ENCODE results near the gene PDE4D. TPM values are rescaled to one million over a fixed set of nuclear protein-coding genes. Genes with fewer than 3 reads are reported as not detected.

PDE4D gene
- polyA plus RNA-seq, 3 donors, result 17.7 to 21.3 (median 19.7) TPM

DNA sequence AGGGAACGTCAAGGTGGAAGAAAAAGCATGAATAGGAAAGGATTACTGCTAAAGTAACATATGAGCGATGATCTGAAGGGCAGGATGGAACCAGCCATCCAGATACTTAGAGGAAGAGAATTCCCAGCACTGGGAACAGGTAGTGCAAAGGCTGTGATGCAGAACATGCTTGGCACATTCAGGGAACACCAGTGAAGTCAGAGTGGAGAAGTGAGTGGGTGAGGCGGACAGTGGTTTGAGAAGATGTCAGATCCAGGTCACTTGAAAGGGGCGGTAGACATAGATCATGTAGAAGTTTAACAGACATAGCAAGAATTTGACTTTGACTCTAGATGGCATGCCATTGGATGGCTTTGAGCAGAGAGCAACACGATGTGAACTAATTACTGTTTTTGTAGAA is 374.2 kb downstream of the PDE4D start:
- DNase-seq, result no peak

DNA sequence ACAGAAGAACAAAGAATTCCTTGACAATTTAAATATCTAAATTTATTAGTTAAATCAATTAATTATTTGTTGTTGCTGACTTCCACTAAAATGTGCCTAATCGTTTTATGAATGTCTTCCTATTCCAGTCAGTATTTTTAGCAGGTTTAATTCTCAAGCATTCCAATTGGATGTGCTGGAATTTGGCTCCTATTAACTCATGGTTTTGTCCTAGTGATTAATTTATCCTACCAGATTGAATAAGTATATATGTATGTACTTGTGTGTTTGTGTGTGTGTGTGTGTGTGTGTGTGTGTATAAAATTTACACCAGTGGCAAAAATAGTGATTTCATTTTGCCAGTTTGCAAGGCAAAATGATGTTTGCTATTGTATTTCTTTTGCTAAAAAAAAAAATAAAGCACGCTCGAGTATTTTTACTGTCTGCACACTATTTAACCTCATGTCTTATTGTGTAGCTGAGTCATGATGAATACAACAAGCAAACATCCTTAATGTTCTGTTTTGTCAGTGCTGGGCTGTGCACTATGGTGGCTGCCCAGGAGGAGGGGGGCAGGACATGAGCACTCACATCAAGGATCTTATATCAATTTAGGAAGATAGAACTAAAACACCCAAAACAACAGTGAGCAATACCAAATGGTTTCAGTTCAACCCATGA is 375.5 kb downstream of the PDE4D start:
- DNase-seq, result no peak

DNA sequence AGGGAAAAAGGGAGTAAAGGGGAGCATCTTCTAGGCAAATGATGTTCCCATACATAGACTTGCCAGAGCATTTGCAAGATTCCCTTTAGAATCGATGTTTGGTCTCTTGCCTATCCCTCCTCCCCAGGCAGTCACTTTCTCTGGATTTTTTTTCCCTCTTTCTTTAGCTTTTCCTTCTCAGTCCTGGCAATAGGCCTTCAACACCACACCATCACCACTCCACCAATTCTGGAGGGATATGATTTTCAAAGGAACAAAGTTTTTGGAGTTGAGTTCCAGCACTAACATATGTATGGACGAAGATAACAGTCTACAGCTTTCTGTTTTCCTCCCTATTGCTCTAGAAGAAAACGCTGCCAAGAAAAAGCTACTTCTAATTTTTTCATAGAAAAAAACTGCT is 377.4 kb downstream of the PDE4D start:
- no peak for DNase-seq

DNA sequence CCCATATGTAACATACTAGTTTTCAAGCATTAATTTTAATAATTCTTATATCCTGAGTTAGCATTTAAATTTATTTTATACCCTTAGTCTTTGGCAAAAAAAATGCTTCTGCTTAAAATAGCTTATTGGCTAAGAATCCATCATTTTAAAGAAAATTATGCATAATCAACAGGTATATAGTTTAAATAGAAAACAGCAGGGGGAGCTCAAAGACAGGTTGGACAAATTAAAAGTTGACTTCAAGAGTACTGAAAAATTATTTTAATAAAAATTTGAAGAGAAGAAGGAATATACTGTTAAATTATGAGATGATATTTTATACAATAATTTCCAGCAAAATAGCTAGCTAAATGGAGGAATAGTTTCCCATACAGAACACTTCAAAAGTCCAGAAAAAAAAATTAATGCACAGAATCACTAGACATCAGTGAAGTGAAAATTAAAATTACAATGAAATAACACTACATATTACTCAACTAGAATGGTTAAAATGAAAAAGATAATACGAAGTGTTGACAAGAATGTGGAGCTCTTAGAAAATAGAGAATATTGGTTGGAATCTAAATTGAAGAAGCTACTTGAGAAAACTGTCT is 387.1 kb downstream of the PDE4D start:
- peak; percentile 5 for DNase-seq

DNA sequence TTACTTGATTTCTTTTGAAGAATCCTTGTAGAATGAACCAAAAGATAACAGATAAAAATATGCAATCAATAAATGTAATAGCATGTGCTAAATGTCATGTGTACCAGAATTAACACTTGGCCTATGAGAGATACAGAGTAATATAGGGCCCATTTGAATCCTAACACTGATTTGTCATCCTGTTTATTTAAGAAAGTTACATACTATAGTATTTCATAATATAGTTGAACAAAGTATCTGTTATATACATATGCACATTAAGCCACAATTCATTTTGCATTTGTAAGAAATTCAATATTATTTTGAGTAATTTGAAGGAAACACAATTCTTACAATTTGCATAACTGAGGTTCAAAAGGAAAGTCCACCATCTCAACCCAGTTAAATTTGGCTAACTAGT is 389.5 kb downstream of the PDE4D start:
- DNase-seq, result no peak

DNA sequence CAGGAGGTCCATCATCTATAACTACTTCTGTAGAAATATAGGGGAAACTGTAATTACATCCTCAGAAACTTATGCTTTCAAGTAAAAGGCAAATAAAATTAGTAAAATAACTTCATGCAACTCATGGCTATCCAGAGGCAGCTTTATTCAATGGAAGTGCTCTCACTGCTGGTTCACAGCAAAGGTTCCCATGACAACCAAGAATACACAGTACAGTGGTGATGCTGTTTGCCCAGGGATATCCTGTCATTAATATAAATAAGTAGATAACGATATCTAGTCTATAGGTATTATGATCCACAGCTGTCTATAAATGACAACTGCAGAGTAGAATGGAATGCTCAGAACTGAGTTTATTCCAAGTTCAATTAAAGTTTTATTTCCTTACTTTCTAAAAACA is 390.3 kb downstream of the PDE4D start:
- peak; percentile 4 for DNase-seq

DNA sequence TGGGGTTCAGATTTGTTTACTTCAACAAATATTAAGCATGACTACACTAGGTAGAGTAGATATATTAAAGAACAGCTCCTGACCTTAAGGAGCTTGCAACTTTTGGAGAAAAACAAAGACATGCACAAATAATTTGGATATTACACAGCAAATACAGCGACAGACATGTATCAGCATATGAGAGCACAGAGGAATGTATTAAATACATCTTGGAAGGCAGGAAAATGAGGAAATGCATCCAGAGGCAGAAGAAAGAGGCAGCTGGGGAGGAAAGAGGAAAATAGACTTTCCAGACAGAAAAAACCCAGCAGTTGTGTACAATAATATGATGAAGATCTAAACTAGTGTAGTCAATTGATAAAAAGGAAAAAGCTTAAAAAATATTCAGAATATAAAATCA is 392.2 kb downstream of the PDE4D start:
- no peak for DNase-seq

DNA sequence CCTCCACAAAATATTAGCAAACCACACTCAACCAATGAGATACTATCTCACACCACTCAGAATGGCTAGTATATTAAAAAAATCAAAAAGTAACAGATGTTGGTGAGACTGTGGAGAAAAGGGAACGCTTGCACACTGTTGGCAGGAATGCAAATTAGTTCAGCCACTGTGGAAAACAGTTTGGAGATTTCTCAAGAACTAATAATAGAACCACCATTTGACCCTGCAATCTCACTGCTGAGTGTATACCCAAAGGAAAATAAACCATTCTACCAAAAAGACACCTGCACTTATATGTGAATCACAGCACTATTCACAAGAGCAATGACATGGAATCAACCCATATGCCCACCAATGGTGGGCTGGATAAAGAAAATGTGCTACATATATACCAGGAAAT is 393.5 kb downstream of the PDE4D start:
- DNase-seq, result no peak

DNA sequence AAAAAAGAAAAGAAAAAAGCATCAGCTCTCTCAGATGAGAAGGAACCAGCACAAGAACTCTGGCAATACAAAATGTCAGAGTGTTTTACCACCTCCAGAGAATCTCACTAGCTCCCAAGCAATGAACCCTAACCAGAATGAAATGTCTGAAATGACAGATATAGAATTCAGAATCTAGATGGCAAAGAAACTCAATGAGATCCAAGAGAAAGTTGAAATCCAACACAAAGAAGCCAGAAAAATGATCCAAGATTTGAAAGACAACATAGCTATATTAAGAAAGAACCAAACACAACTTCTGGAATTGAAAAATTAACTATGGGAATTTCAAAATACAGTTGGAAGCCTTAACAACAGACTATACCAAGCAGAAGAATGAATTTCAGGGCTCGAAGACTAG is 396.3 kb downstream of the PDE4D start:
- no peak for DNase-seq

DNA sequence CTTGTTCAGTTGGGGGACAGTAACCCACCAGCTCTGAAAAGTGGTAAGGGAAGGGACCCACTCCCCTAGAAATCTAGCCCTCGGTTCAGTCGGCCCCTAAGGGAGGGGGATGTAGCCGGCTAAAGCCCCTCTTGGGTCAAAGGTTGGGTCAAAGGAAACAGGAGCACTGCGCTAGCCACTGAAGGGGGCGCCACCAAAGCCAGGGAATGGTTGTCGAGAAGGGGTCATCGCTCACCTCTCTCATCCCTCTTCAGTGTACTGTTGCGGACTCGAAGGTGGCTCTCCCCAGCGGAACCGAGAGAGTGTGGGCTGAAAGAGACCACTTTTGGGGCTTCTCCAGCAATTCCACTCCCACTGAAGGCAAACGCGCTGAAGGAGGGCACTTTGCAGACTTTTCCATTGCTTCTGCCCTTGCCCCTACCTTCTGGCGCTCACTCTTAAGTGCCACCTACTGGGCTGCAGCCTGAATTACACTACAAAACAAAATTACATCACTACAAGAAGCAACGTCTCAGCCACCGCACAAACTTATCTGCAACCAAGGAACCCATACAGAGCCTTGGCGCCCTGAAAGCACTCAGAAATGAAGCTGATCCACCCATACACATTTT is 396.9 kb downstream of the PDE4D start:
- no peak for DNase-seq

DNA sequence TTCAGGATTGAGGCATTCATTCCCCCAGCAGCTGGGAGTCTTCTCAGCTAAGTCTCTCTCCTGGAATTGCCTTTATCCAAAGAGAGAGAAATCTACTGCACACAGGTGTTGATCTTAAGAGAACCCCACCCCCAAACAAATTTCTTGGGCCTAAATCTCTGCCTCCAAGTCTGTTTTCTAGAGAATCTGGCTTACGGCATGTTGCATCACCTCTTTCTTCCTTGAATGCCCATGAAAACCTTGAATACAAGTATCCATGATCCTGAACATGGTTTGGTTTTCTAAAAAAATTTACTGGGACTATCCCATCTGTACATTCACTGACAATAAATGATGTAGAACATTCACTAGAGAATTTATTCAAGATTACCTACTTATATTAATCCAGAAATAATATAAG is 401.6 kb downstream of the PDE4D start:
- DNase-seq, result no peak

DNA sequence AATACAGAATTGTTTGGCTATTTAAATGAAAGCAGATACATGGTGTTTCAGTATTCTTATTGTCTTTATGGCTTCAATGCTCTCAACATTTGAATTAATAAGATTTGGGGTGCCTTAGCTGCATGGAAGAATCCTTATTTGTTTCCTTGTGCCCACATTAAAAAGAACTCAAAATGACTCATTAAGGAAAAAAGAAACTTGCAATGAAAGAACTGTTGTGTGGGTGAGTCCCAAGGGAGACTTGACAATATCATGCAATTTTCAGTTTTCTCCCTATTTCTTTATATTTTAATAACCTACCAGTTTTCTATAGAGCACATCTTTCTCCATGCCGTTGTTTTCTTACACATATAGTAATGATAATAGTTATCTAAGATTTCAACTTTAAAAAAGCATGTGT is 404.0 kb downstream of the PDE4D start:
- no peak for DNase-seq

DNA sequence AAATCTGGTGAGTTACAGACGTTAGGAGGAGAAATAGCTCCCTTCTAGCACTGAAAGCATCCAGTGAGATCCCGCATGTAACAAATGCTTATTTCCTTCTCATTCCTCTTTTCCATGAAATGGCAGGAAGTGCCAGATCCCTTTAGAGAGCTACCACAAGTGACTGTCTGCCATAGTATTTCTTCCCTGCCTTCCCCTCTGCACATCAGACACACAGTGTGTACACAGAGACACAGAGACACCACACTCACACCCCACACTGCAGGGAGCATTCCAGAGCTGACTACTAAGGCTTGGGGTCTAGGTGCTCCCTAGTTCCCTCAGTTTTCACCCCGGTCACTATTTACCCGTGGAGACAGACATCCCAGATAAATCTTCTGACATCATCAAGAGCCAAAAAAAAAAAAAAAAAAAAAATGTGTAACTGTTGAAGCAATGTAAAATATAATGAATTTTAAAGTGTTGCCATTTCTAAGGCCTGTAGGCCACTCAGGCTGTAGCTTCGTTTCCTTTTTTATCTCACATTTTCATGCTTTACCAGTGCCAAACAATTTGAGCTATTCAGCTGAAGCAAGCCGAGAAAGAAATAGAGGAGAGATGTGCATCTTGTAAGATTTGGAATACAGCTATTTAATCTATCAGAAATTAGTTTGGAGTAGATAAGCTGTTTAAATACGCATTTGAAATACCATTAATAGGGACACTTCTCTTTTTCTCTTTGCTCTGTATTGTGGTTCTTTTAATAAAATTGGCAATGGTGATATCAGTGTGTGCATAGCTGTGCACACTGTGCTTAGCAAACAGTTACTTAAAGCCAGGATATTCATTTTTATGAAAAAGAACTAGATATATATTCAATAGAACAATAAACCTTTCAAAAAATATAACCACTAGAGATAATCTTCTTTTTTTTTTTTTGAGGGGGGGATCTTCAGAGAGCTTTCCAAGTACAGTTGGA is 405.5 kb downstream of the PDE4D start:
- DNase-seq, result no peak

DNA sequence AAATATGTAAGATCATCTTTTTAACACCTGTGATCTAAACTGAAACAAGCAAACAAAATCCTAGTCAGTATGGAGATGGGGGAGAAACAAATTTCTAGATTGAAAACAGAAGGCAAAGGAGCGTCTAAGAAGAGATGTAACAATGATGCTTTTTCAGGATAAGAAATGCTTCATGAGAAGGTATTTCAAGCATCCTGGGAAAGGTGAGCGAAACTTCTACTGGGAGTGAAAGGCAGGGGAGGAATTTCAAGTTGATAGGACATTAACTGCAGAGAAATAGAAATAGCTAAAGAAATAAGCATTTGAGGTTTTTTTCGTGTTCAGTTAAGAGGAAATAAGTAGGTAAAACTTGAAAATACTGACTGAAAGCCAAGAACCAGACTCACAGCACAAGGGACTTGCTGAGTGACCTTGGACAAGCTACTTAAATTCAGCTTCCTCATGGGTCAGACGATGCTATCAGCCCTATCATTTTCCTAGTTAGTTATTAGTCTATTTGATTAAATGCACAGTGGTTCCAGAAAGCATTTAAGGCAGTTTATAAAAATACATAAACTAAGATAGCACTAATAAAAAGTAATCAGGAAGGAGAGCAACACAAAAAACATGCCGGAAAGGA is 406.3 kb downstream of the PDE4D start:
- DNase-seq, result no peak

DNA sequence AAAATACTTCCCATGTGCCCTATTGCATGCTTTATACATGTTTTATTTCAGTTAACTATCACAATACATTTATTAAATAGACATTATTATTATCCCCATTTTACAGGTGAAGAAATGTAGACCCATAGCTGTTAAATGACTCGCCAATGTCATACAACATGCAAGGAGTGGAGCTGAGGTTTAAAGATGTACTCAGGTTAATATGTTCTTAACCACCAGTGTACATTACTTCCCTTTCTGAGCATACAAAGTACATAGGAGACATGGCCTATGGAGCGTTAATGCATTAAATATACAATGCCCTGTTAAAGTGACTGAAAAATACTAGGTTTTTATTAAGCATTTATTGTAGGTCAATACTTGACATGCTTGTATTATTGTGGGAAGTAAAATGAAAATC is 407.0 kb downstream of the PDE4D start:
- DNase-seq, result no peak

DNA sequence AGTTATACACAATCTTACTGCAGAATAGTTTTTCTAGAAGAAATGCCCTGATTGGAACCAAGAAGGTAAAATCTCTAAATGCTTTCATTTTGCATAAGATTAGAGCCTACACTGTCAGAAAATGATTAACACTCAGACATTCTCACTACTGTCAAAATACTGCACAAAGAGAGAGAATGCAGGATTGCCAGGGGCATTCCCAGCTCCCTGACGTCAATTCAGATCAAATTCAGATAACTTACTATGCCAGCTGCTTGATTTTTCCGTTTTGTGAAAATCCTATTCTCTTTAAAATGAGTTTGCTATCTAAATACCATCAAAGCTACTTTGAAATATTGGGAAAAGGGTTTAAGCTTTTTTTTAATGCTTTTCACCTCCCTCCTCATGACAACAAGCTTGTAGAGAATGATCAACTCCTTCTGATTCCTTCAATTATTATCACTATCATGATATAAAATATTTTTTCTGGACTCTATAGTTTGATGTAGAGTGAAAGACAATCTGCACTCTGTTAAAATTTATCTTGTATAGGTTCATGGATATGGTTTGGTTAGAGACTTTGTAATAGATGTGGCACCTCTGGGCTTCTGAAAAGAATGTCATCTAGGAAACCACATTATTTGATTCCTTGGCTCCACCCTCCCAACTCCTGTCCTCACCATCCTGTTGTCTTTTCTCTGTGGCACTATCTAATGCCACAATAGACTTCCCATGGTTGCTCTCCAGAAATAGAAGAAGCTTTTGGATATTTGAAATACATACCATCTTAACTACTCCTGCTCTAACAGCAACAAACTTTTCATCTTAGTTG is 407.7 kb downstream of the PDE4D start:
- DNase-seq, result no peak

DNA sequence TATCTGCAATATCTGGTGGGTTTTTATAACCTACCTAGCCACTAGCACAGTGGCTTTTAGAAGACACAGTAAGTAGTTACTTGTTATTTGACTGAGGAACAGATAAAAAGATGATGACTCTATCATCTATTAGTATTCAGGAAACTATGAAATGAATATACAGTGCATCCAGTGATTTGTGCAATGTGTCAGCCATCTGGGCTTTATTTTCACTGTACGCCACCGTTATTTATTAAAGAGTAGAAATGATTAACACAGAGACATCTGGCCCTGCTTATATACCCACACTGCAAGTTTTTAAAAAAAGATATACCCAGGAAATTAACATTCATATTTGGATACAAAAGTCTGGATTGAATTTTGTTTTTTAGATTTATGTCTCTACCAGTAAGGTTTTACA is 408.4 kb downstream of the PDE4D start:
- no peak for DNase-seq

DNA sequence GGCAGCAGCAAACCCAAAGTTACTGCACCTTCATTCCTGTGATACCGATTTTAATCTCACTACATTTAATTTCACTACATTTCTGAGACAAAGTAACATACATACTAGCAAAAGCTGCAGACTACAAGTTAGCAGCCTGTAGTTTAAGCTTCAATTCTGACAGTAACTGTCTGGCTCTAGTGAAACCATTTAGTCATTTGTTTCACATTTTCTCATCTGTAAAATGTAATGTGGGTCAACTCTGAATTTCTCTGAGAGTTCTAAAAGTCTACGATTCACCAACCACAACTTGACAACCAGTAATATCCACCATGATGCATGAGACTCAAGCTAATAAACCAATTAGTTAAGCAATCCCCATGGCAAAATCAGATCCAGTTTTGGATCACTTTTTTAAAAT is 408.9 kb downstream of the PDE4D start:
- DNase-seq, result no peak

DNA sequence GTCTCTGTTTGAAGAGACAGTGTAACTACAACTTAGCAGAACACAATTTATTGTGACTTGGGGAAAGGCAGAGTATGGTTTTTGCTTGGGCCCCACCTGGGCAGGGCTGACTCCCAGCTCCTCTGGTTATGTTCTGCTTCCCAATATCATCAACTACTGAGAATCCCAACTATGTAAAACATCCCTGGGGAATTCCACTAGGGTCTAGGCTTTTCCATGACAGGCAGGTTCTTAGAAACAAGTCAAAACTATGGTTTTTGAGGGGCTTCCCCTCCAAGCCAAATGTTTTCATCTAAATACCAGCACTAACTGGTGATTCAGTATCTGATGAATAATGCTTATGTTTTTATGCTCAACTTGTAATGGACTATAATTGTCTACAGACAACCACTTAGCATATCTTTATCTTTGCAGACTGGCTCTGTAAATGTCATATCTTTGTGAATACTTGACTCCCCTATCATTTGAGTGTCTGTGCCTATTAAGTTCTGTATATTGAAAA is 409.5 kb downstream of the PDE4D start:
- no peak for DNase-seq

DNA sequence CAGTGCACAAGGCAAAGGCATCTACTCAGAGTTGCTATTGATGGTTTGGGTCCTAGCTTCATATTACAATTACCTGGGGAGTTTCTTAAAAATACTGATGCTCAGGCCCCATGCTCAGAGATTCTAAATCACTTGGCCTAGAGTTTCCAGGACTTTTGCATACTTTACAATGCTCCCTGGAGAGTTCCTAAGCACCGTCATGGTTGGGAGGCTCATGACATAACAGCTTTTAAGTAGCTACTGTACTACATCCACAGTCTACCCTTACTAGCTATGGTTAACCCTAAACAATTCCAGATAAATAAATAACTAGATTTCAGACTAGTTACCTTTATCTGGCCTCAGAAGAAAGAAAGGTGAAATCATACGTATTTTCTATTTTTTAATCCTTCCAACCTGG is 414.4 kb downstream of the PDE4D start:
- DNase-seq, result no peak

DNA sequence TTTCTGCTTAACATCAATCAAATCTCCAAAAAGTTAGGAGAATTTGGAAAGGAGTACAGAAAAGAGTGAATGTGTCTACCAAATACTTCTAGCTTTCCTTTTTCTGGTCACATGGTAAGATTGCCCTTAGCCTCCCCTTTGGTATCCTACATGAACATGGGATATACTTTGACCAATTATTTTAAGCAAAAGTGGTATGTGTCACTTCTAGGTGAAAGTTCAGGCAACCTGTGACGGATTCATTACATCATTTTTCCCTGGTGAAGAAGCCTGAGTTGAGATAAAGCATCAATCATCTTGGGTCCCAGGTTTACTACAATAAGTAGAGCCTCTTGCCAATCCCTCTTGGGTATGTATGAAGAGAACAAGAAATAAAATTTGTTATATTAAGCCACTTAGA is 419.2 kb downstream of the PDE4D start:
- no peak for DNase-seq
